ENCODE results near the gene EMD.

The EMD gene

GRCh38 chrX:154403192-154403591 lies 24.1 kb downstream of the EMD start:
- no peaks in the 10 kb centered on the region for H3K27me3 ChIP-seq (ENCODE audit: low read length)
- no peak overlapping the region for H3K9ac ChIP-seq (ENCODE audit: low read length)
- H3K27ac ChIP-seq (ENCODE audit: low read depth, low read length), result no peak overlapping the region
- no peaks in the 10 kb centered on the region for H3K9me3 ChIP-seq (ENCODE audit: insufficient read depth, low read length)
- peaks cover 45% of the 10 kb centered on the region for H3F3A ChIP-seq (ENCODE audit: insufficient read depth)
- H4K20me1 ChIP-seq (ENCODE audit: low read depth, low read length), result no peaks in the 10 kb centered on the region; the same call in 1 of the 2 replicates
- no peak overlapping the region for H2AFZ ChIP-seq (ENCODE audit: low read depth, low read length, severe bottlenecking)
- peaks cover 12% of the 10 kb centered on the region for H3K36me3 ChIP-seq (ENCODE audit: low read length)
- H3K4me2 ChIP-seq (ENCODE audit: low read depth, low read length, poor library complexity, severe bottlenecking), result no peak overlapping the region
- peaks cover 10% of the 10 kb centered on the region; the same call in 1 of the 2 replicates for H3K79me2 ChIP-seq (ENCODE audit: insufficient read depth, low read length)
- TF ChIP-seq EZH2phosphoT487 (conservative IDR thresholded peaks at IDR 0.05; ENCODE audit: low read length), result no peak
- no peak for TF ChIP-seq CTCF (IDR thresholded peaks at IDR 0.05; ENCODE audit: insufficient read depth, low read length, poor library complexity, severe bottlenecking)
- no peaks in the 10 kb centered on the region for H3K9me2 ChIP-seq (replicated peaks; ENCODE audit: insufficient read depth, low read length)
- no peak overlapping the region for H3K4me3 ChIP-seq (ENCODE audit: insufficient read depth, low read length, poor library complexity, severe bottlenecking)

DNA sequence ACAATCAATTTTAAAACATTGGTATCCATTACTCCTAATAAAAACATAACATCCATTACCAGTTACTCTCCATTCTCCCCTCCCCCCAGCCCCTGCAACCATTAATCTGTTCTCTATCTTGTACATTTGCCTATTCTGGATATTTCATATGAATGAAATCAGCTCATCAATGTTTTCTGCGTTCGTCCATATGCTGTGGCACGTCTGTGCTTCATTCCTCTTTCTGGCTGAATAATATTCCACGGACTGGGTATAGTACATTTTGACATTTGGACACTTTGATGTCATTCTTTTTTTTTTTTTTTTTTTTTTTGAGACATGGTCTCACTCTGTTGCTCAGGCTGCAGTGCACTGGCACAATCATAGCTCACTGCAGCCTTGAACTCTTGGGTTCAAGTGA lies 24.8 kb downstream of the EMD start:
- no peak overlapping the region for H3K27ac ChIP-seq (ENCODE audit: low read depth, low read length)
- TF ChIP-seq EZH2phosphoT487 (conservative IDR thresholded peaks at IDR 0.05; ENCODE audit: low read length), result no peak
- no peak for TF ChIP-seq CTCF (IDR thresholded peaks at IDR 0.05; ENCODE audit: insufficient read depth, low read length, poor library complexity, severe bottlenecking)
- H3K27me3 ChIP-seq (ENCODE audit: low read length), result no peaks in the 10 kb centered on the region
- no peak overlapping the region for H3K4me2 ChIP-seq (ENCODE audit: low read depth, low read length, poor library complexity, severe bottlenecking)
- no peak overlapping the region for H3K4me3 ChIP-seq (ENCODE audit: insufficient read depth, low read length, poor library complexity, severe bottlenecking)
- H3F3A ChIP-seq (ENCODE audit: insufficient read depth), result peaks cover 39% of the 10 kb centered on the region
- no peak overlapping the region for H2AFZ ChIP-seq (ENCODE audit: low read depth, low read length, severe bottlenecking)
- peaks cover 6% of the 10 kb centered on the region; the same call in 1 of the 2 replicates for H3K79me2 ChIP-seq (ENCODE audit: insufficient read depth, low read length)
- no peak overlapping the region for H3K9ac ChIP-seq (ENCODE audit: low read length)
- no peaks in the 10 kb centered on the region for H3K9me3 ChIP-seq (ENCODE audit: insufficient read depth, low read length)
- H3K9me2 ChIP-seq (replicated peaks; ENCODE audit: insufficient read depth, low read length), result no peaks in the 10 kb centered on the region
- H4K20me1 ChIP-seq (ENCODE audit: low read depth, low read length), result no peaks in the 10 kb centered on the region; the same call in 1 of the 2 replicates
- H3K36me3 ChIP-seq (ENCODE audit: low read length), result peaks cover 11% of the 10 kb centered on the region

GRCh38 chrX:154404625-154405192 lies 25.6 kb downstream of the EMD start:
- Histone ChIP-seq H3K36me3 (ENCODE audit: low read length) (peaks cover 3% of the 10 kb centered on the region; the same call in 1 of the 2 replicates), H2AFZ (ENCODE audit: low read depth, low read length, severe bottlenecking) (no peak overlapping the region), H3K9me3 (ENCODE audit: insufficient read depth, low read length) (no peaks in the 10 kb centered on the region), H3K27me3 (ENCODE audit: low read length) (no peaks in the 10 kb centered on the region), H3K9ac (ENCODE audit: low read length) (no peak overlapping the region), H4K20me1 (ENCODE audit: low read depth, low read length) (no peaks in the 10 kb centered on the region), H3F3A (ENCODE audit: insufficient read depth) (peaks cover 31% of the 10 kb centered on the region), H3K79me2 (ENCODE audit: insufficient read depth, low read length) (no peaks in the 10 kb centered on the region), H3K9me2 (replicated peaks; ENCODE audit: insufficient read depth, low read length) (no peaks in the 10 kb centered on the region), H3K4me2 (ENCODE audit: low read depth, low read length, poor library complexity, severe bottlenecking) (no peak overlapping the region), H3K4me3 (ENCODE audit: insufficient read depth, low read length, poor library complexity, severe bottlenecking) (no peak overlapping the region), H3K27ac (ENCODE audit: low read depth, low read length) (no peak overlapping the region)
- TF ChIP-seq CTCF (IDR thresholded peaks at IDR 0.05; ENCODE audit: insufficient read depth, low read length, poor library complexity, severe bottlenecking) (no peak), EZH2phosphoT487 (conservative IDR thresholded peaks at IDR 0.05; ENCODE audit: low read length) (no peak)

All from SU-DHL-6 (cell line).